ENCODE measurements around the gene UVRAG. TPM values are rescaled to one million over a fixed set of nuclear protein-coding genes. Genes with fewer than 3 reads are reported as not detected.
A peak's percentile ranks its signal among the peaks of the same experiment; 100 is the strongest.

UVRAG gene
- total and polyA plus RNA-seq, 10 donors: 13.8 to 80.8 (median 42.9) TPM

GRCh38 chr11:75944515-75944914 lies 129.5 kb downstream of the UVRAG start:
- intact Hi-C loops (cut with DNase I; ENCODE audit: low total_unique reads): no loop called here
- Histone ChIP-seq H3K27me3 (replicated peaks in 1 of 7) (no peaks in the 10 kb centered on the region), H3K36me3 (no peaks in the 10 kb centered on the region), H3K4me1 (peaks cover 28 to 82% (median 53%) of the 10 kb centered on the region in 6 donors), H3K9me3 (no peaks in the 10 kb centered on the region), H3K27ac (no peak overlapping the region), H3K4me3 (no peak overlapping the region)
- 77 to 94% (median 89%) methylated on average over 3 of the region's 3 CpGs for WGBS, 5 donors
- TF ChIP-seq CTCF (IDR thresholded peaks at IDR 0.05 in 8 of 11, conservative IDR thresholded peaks at IDR 0.05 in 3 of 11) (no peak), POLR2AphosphoS5 (IDR thresholded peaks at IDR 0.05) (no peak), POLR2A (IDR thresholded peaks at IDR 0.05) (no peak)
- DNase-seq: no peak

- DNase-seq: no peak
- intact Hi-C loops (cut with DNase I; ENCODE audit: low total_unique reads): no loop called here
- Histone ChIP-seq H3K27ac (no peak overlapping the region), H3K9me3 (no peaks in the 10 kb centered on the region), H3K36me3 (no peaks in the 10 kb centered on the region), H3K27me3 (replicated peaks in 1 of 7) (no peaks in the 10 kb centered on the region), H3K4me3 (no peak overlapping the region), H3K4me1 (peaks cover 24 to 73% (median 43%) of the 10 kb centered on the region in 6 donors)
- 68 to 85% (median 74%) methylated on average over 1 of the region's 1 CpG for WGBS, 5 donors
- no peak for TF ChIP-seq POLR2AphosphoS5 (IDR thresholded peaks at IDR 0.05)
- no peak for TF ChIP-seq CTCF (IDR thresholded peaks at IDR 0.05 in 8 of 11, conservative IDR thresholded peaks at IDR 0.05 in 3 of 11)
- TF ChIP-seq POLR2A (IDR thresholded peaks at IDR 0.05): no peak
These were observed 130.4 kb downstream of the UVRAG start for GRCh38 chr11:75945446-75945845.

- intact Hi-C loops (cut with DNase I; ENCODE audit: low total_unique reads): no loop called here
- Histone ChIP-seq H3K9me3 (no peaks in the 10 kb centered on the region), H3K27me3 (replicated peaks in 1 of 7) (no peaks in the 10 kb centered on the region), H3K27ac (peak overlapping the region in 3 of 8 donors; percentile 7 to 51 (median 31)), H3K36me3 (no peaks in the 10 kb centered on the region), H3K4me3 (no peak overlapping the region), H3K4me1 (peaks cover 19 to 68% (median 40%) of the 10 kb centered on the region in 6 donors)
- WGBS, 5 donors: 54 to 69% (median 64%) methylated on average over 2 of the region's 2 CpGs
- no peak for DNase-seq
- no peak for TF ChIP-seq POLR2A (IDR thresholded peaks at IDR 0.05)
- TF ChIP-seq POLR2AphosphoS5 (IDR thresholded peaks at IDR 0.05): no peak
These were observed 130.9 kb downstream of the UVRAG start for GRCh38 chr11:75945947-75946346.

GRCh38 chr11:75946531-75947530 lies 131.8 kb downstream of the UVRAG start:
- DNase-seq: no peak
- Histone ChIP-seq H3K27ac (peak overlapping the region in 4 of 8 donors; percentile 7 to 51 (median 34)), H3K4me1 (peaks cover 11 to 61% (median 31%) of the 10 kb centered on the region in 6 donors), H3K4me3 (no peak overlapping the region), H3K9me3 (no peaks in the 10 kb centered on the region), H3K36me3 (no peaks in the 10 kb centered on the region), H3K27me3 (replicated peaks in 1 of 7) (no peaks in the 10 kb centered on the region)
- 66 to 75% (median 68%) methylated on average over 8 of the region's 8 CpGs for whole genome bisulfite sequencing, 5 donors
- intact Hi-C loops (cut with DNase I; ENCODE audit: low total_unique reads): no loop called here
- no peak for TF ChIP-seq POLR2A (IDR thresholded peaks at IDR 0.05)
- no peak for TF ChIP-seq CTCF (IDR thresholded peaks at IDR 0.05 in 8 of 11, conservative IDR thresholded peaks at IDR 0.05 in 3 of 11)
- no peak for TF ChIP-seq POLR2AphosphoS5 (IDR thresholded peaks at IDR 0.05)

Measured in spleen (tissue), 11 donors.